Fibroblast of lung (primary cell): ENCODE measurements around the gene HABP2. TPM values are rescaled to one million over a fixed set of nuclear protein-coding genes. Genes with fewer than 3 reads are reported as not detected.

ENCODE experiments used
- DNase-seq, 2 donors: peaks; one replicate each; pipeline versions ENCODE4 v3.0.0 to v3.0.0-alpha.2; 2010; ENCODE audit warnings: low read depth in 2 of 2
- H2AFZ ChIP-seq: 2 replicates; pipeline ENCODE4 v1.5.1; 2012; ENCODE audit warnings: low read length, control low read depth, inconsistent platforms
- H3K27ac ChIP-seq: 2 replicates; pipeline ENCODE4 v1.5.1; 2011; ENCODE audit warnings: low read length, control low read depth; ENCODE audit not compliant: insufficient read depth
- H3K27me3 ChIP-seq: 2 replicates; pipeline ENCODE4 v1.5.1; 2011; ENCODE audit warnings: mild to moderate bottlenecking, low read length; ENCODE audit not compliant: control insufficient read depth, insufficient read depth
- H3K36me3 ChIP-seq: 2 replicates; pipeline ENCODE4 v1.5.1; 2011; ENCODE audit warnings: low read length; ENCODE audit not compliant: control insufficient read depth, insufficient read depth
- H3K4me1 ChIP-seq: 2 replicates; pipeline ENCODE4 v1.5.1; 2011; ENCODE audit warnings: low read length; ENCODE audit not compliant: control insufficient read depth, insufficient read depth; ENCODE audit errors: extremely low read depth
- H3K4me2 ChIP-seq: 2 replicates; pipeline ENCODE4 v1.5.1; 2011; ENCODE audit warnings: low read length, control low read depth; ENCODE audit not compliant: insufficient read depth; ENCODE audit errors: extremely low read depth
- H3K4me3 ChIP-seq, 4 experiments: fragments of 200-600 bp in 1 of 4; sonication (generic) in 1 of 4; replicated peaks in 1 of 4; 2 replicates each; pipeline ENCODE4 v1.5.1; 2011 to 2016; ENCODE audit warnings: low read length in 4 of 4, low read depth in 3 of 4, mild to moderate bottlenecking in 3 of 4, control low read depth in 2 of 4, inconsistent platforms in 1 of 4, mixed read lengths in 1 of 4; ENCODE audit not compliant: insufficient read depth in 1 of 4; ENCODE audit errors: control extremely low read depth in 1 of 4
- H3K79me2 ChIP-seq: 2 replicates; pipeline ENCODE4 v1.5.1; 2012; ENCODE audit warnings: mild to moderate bottlenecking, low read length, inconsistent platforms; ENCODE audit not compliant: control insufficient read depth, insufficient read depth
- H3K9ac ChIP-seq: 2 replicates; pipeline ENCODE4 v1.5.1; 2011; ENCODE audit warnings: mild to moderate bottlenecking, low read length, control low read depth; ENCODE audit not compliant: insufficient read depth
- H3K9me3 ChIP-seq: 2 replicates; pipeline ENCODE4 v1.5.1; 2012; ENCODE audit warnings: low read depth, low read length; ENCODE audit not compliant: control insufficient read depth, insufficient read depth
- H4K20me1 ChIP-seq: 2 replicates; pipeline ENCODE4 v1.5.1; 2011; ENCODE audit warnings: low read length; ENCODE audit not compliant: control insufficient read depth, insufficient read depth; ENCODE audit errors: extremely low read depth
- EZH2 ChIP-seq: IDR thresholded peaks from 2 replicates; pipeline ENCODE4 v1.5.1; 2012; ENCODE audit warnings: low read length, control low read depth, mild to moderate bottlenecking; ENCODE audit errors: missing control alignments
- polyA plus RNA-seq, 2 donors: library from polyadenylated mRNA; depleted of rRNA in 1 of 2; stranded (reverse) in 1 of 2; unstranded in 1 of 2; fragments of >200 nt; gene quantifications; 2 replicates each; pipeline ENCODE4 v1.2.1, GENCODE V29; 2011 to 2012; ENCODE audit warnings: missing spikeins in 1 of 2
- total RNA-seq: library from RNA; depleted of rRNA; stranded (reverse); fragments of >200 nt; gene quantifications from 2 replicates; pipeline ENCODE4 v1.2.1, GENCODE V29; 2014
- TF ChIP-seq, protein P1 (sequence below), 2 donors: IDR thresholded peaks in 1 of 2; conservative IDR thresholded peaks in 1 of 2; 1 replicate in 1 of 2; 2 replicates in 1 of 2; pipeline ENCODE4 v1.5.1; 2011 to 2012; ENCODE audit warnings: low read length in 2 of 2, control low read depth in 1 of 2, inconsistent platforms in 1 of 2, low read depth in 1 of 2, mild to moderate bottlenecking in 1 of 2

HABP2 gene
- total and polyA plus RNA-seq, 2 donors (not counting 1 experiment from before 2014, with no cell fraction given), result not detected

DNA sequence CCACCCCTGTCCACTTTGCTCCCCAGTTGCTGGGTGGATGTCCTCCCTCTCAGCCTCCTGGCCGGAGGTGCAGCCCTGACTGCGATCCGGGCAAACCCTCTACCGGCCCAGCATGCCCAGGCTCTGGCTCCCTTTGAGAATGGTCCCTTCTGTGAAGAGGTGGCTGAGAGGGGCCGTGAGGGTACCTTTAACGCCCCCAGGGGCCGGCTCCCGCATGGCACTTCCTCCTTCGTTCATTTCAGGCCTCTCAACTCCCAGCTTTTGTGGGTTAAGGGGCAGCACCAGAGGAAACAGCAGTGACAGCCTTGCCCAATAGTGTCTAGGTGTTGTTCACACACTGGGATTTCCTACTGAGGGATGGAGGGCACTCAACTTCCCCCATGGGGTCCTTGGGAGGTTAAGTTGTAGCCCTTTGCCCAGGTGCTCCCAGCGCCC lies 33.2 kb upstream of the HABP2 start:
- Histone ChIP-seq H3K9ac (no peak overlapping the region), H3K36me3 (no peaks in the 10 kb centered on the region), H2AFZ (no peak overlapping the region), H3K27ac (no peak overlapping the region), H3K79me2 (no peaks in the 10 kb centered on the region), H3K4me3 (no peak overlapping the region), H3K4me1 (no peaks in the 10 kb centered on the region), H3K4me2 (no peak overlapping the region), H3K9me3 (no peaks in the 10 kb centered on the region), H3K27me3 (no peaks in the 10 kb centered on the region), H4K20me1 (no peaks in the 10 kb centered on the region)
- no peak for DNase-seq
- TF ChIP-seq EZH2, result no peak
- TF ChIP-seq, protein P1, sequence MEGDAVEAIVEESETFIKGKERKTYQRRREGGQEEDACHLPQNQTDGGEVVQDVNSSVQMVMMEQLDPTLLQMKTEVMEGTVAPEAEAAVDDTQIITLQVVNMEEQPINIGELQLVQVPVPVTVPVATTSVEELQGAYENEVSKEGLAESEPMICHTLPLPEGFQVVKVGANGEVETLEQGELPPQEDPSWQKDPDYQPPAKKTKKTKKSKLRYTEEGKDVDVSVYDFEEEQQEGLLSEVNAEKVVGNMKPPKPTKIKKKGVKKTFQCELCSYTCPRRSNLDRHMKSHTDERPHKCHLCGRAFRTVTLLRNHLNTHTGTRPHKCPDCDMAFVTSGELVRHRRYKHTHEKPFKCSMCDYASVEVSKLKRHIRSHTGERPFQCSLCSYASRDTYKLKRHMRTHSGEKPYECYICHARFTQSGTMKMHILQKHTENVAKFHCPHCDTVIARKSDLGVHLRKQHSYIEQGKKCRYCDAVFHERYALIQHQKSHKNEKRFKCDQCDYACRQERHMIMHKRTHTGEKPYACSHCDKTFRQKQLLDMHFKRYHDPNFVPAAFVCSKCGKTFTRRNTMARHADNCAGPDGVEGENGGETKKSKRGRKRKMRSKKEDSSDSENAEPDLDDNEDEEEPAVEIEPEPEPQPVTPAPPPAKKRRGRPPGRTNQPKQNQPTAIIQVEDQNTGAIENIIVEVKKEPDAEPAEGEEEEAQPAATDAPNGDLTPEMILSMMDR (conservative IDR thresholded peaks at IDR 0.05 in 1 of 2, IDR thresholded peaks at IDR 0.05 in 1 of 2; ENCODE audit: low read depth in 1 of 2, low read length in 2 of 2), result no peak

DNA sequence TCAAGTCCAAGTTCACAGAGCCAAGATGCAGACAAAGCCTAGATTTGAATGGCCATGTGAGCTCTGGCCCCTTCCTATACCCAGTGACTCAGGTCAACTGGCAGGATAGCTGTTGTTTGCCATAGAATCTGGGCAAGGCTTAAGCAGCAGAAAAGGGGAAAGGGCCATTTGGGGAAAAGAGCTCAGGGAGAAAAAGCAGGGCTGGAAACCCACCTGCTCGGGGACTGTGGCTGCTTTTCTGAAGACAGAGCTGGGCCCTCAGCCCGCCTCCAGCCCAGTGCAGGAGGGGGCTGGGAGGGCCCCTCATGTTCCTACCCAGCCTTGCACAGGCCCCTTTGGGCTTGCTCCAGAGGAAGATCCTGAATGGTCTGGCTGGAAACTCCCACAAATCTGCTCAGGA lies 32.6 kb upstream of the HABP2 start:
- Histone ChIP-seq H3K4me3 (no peak overlapping the region), H3K36me3 (no peaks in the 10 kb centered on the region), H2AFZ (no peak overlapping the region), H3K27ac (no peak overlapping the region), H4K20me1 (no peaks in the 10 kb centered on the region), H3K4me1 (no peaks in the 10 kb centered on the region), H3K9ac (no peak overlapping the region), H3K4me2 (no peak overlapping the region), H3K27me3 (no peaks in the 10 kb centered on the region), H3K9me3 (no peaks in the 10 kb centered on the region), H3K79me2 (no peaks in the 10 kb centered on the region)
- TF ChIP-seq, protein P1 (conservative IDR thresholded peaks at IDR 0.05 in 1 of 2, IDR thresholded peaks at IDR 0.05 in 1 of 2; ENCODE audit: low read depth in 1 of 2, low read length in 2 of 2), result no peak
- no peak for TF ChIP-seq EZH2
- no peak for DNase-seq

DNA sequence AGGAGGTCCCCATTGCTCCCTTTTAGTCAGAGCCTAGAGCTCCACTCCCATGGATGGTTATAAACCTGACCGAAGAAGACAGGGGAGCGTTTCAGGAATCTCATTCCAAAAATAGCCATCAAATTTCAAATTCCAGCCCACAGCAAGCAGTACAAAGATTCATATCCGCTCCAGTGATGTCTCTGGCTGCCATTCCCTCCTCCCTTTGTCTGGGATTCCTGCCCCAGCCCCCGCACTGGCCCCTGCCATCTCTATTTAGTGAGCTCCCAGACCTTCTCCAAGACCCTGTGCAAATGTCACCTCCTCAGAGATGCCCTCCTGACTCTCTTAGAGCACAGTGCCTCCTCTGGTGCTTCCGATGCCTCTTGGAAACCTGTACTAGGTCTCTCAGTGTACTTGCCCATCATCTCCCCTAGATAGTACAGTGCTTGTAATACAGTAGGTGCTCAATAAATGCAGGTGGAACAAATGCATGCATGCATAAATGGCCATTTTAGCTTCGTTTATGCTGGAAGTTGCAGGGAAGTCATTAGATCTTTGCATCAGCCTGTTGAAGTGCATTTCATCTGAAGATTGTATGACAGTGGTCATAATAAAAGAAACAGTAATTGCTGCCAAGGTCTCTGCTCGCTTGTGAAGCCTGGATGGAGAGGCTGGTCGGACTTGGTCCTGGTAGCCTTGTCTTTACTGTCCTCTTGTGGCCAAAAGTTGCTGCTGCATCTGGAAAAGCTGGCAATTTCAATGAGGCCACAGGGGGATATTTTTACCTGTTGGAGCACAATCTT lies 32.0 kb upstream of the HABP2 start:
- Histone ChIP-seq H2AFZ (no peak overlapping the region), H3K4me3 (no peak overlapping the region)
- DNase-seq, result peak; percentile 64 to 79

More for the DNA sequence above, 32.0 kb upstream of the HABP2 start:
- TF ChIP-seq, protein P1 (conservative IDR thresholded peaks at IDR 0.05 in 1 of 2, IDR thresholded peaks at IDR 0.05 in 1 of 2; ENCODE audit: low read depth in 1 of 2, low read length in 2 of 2), result peak; percentile 97 to 99
- TF ChIP-seq EZH2, result no peak
- Histone ChIP-seq H3K27me3 (no peaks in the 10 kb centered on the region), H3K4me2 (no peak overlapping the region), H3K36me3 (no peaks in the 10 kb centered on the region), H3K79me2 (no peaks in the 10 kb centered on the region), H3K4me1 (no peaks in the 10 kb centered on the region), H4K20me1 (no peaks in the 10 kb centered on the region), H3K9ac (no peak overlapping the region), H3K9me3 (no peaks in the 10 kb centered on the region), H3K27ac (no peak overlapping the region)
